Smooth muscle cell (in vitro differentiated cells): Measurements from ENCODE around the gene CELF2. TPM values are rescaled to one million over a fixed set of nuclear protein-coding genes. Genes with fewer than 3 reads are reported as not detected.

Experiments
- DNase-seq: peaks from one replicate; lab custom pipeline; 2025; ENCODE audit not compliant: unreplicated experiment; lab: John Stamatoyannopoulos, UW
- H2AFZ ChIP-seq: fragments of 200-600 bp; sonication (generic); 2 replicates; pipeline ENCODE4 v1.6.0; 2016; ENCODE audit warnings: antibody characterized with exemption, low read depth, mild to moderate bottlenecking
- H3F3A ChIP-seq: fragments of 200-600 bp; sonication (generic); 2 replicates; pipeline ENCODE4 v1.6.0; 2017; ENCODE audit warnings: antibody characterized with exemption, low read depth
- H3K27ac ChIP-seq: fragments of 200-600 bp; sonication (generic); 2 replicates; pipeline ENCODE4 v1.5.1; 2016; ENCODE audit warnings: low read depth, mild to moderate bottlenecking
- H3K27me3 ChIP-seq: fragments of 200-600 bp; sonication (generic); 2 replicates; pipeline ENCODE4 v1.6.1; 2016; ENCODE audit warnings: low read depth, mild to moderate bottlenecking
- H3K36me3 ChIP-seq: fragments of 200-600 bp; sonication (generic); 2 replicates; pipeline ENCODE4 v1.5.1; 2016; ENCODE audit warnings: low read depth
- H3K4me1 ChIP-seq: fragments of 200-600 bp; sonication (generic); 2 replicates; pipeline ENCODE4 v1.5.1; 2016; ENCODE audit warnings: low read depth
- H3K4me2 ChIP-seq: fragments of 200-600 bp; sonication (generic); 2 replicates; pipeline ENCODE4 v1.6.0; 2016; ENCODE audit warnings: mild to moderate bottlenecking
- H3K4me3 ChIP-seq: fragments of 200-600 bp; sonication (generic); 2 replicates; pipeline ENCODE4 v1.5.1; 2016; ENCODE audit warnings: mild to moderate bottlenecking
- H3K79me2 ChIP-seq: fragments of 200-600 bp; sonication (generic); 2 replicates; pipeline ENCODE4 v1.6.0; 2016; ENCODE audit warnings: low read depth, mild to moderate bottlenecking
- H3K9ac ChIP-seq: fragments of 200-600 bp; sonication (generic); 2 replicates; pipeline ENCODE4 v1.6.0; 2016; ENCODE audit warnings: low read depth
- H3K9me3 ChIP-seq: fragments of 200-600 bp; sonication (generic); replicated peaks from 2 replicates; pipeline ENCODE4 v1.5.1; 2016; ENCODE audit warnings: low read depth
- H4K20me1 ChIP-seq: fragments of 200-600 bp; sonication (generic); 2 replicates; pipeline ENCODE4 v1.6.0; 2016; ENCODE audit warnings: low read depth
- WGBS: methylation state at CpG from one replicate; pipeline ENCODE4 v1.1.7; 2016; ENCODE audit warnings: low lambda C conversion rate; 5-methylcytosine and 5-hydroxymethylcytosine counted together
- polyA plus RNA-seq: library from polyadenylated mRNA; unstranded; fragments of >200 nt; fragmentation: Nextera tagmentation; extraction: Ambion mirVana; gene quantifications from 2 replicates; pipeline ENCODE4 v1.2.1, GENCODE V29; 2016
- total RNA-seq: library from RNA; depleted of rRNA; stranded (reverse); fragments of >200 nt; gene quantifications from 2 replicates; pipeline ENCODE4 v1.2.3, GENCODE V29; 2014
- TF ChIP-seq, protein P1 (sequence below): fragments of 200-600 bp; sonication (generic); IDR thresholded peaks from 2 replicates; pipeline ENCODE4 v1.5.1; 2017; ENCODE audit warnings: borderline replicate concordance, mild to moderate bottlenecking, antibody characterized with exemption; ENCODE audit not compliant: insufficient read depth, poor library complexity, severe bottlenecking

CELF2 gene
- total and polyA plus RNA-seq, 2 experiments from 2014 or later, result 3.0 to 4.7 TPM

DNA sequence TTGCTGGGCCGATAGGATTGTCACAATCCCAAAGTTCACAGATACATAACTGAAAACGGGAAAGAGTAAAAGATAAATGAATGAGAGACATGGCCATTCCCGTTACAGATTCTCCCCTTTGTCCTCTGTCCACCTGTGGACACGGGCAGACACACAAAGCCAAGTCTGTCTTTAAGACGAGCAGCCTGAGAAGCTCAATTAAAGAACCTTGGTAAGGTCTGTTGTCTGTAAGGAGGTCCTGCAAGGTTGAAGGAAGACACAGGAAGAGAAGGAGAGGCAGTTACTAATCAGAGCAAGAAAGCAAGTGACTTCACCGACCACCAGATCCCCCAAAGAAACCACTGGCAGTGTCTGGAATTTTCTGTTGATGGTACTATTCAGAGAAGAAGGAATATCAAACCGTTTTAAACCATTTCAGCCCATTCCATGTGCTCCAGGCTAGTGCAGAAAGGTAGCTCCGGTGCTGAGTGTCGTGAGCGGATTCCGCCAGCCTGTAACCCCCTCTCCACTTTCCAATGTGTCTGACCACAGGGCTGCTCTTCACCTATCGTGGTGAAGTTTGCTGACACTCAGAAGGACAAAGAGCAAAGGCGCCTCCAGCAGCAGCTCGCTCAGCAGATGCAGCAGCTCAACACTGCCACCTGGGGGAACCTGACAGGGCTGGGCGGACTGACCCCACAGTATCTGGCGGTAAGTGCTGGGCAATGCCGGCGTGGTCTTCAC is 252.6 kb downstream of the CELF2 start:
- Histone ChIP-seq H3K4me1 (peaks cover 5% of the 10 kb centered on the region), H3K36me3 (no peaks in the 10 kb centered on the region), H3K9me3 (no peaks in the 10 kb centered on the region), H3F3A (no peaks in the 10 kb centered on the region), H3K9ac (no peak overlapping the region), H3K27ac (no peak overlapping the region), H3K27me3 (peaks cover 4% of the 10 kb centered on the region), H4K20me1 (no peaks in the 10 kb centered on the region), H3K79me2 (no peaks in the 10 kb centered on the region), H3K4me3 (peak overlapping the region; percentile 28), H2AFZ (peak overlapping the region; percentile 68), H3K4me2 (peak overlapping the region; percentile 81)
- TF ChIP-seq, protein P1, sequence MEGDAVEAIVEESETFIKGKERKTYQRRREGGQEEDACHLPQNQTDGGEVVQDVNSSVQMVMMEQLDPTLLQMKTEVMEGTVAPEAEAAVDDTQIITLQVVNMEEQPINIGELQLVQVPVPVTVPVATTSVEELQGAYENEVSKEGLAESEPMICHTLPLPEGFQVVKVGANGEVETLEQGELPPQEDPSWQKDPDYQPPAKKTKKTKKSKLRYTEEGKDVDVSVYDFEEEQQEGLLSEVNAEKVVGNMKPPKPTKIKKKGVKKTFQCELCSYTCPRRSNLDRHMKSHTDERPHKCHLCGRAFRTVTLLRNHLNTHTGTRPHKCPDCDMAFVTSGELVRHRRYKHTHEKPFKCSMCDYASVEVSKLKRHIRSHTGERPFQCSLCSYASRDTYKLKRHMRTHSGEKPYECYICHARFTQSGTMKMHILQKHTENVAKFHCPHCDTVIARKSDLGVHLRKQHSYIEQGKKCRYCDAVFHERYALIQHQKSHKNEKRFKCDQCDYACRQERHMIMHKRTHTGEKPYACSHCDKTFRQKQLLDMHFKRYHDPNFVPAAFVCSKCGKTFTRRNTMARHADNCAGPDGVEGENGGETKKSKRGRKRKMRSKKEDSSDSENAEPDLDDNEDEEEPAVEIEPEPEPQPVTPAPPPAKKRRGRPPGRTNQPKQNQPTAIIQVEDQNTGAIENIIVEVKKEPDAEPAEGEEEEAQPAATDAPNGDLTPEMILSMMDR, result peak; percentile 94
- DNase-seq, result peak; percentile 34
- WGBS, result 32% methylated on average over 18 of the region's 18 CpGs

DNA sequence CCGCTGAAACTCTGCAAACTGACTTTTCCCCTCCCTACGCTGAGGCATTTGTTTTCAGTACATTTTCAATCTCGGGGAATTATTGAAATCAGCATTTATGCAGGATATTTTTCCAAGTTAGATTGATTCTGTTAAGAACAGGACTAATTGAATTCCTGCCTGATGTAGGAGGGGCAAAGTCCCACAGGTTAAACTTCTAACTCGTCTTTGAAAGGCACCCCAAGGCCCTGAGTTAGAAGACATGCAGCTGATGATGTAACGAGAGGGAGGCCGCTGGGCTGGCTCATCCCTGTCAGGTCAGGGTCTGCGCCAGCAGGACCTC is 253.1 kb downstream of the CELF2 start:
- no peak for DNase-seq
- Histone ChIP-seq H3K9me3 (no peaks in the 10 kb centered on the region), H3K4me1 (peaks cover 5% of the 10 kb centered on the region), H3F3A (no peaks in the 10 kb centered on the region), H4K20me1 (no peaks in the 10 kb centered on the region), H3K4me2 (peak overlapping the region; percentile 81), H3K9ac (no peak overlapping the region), H3K4me3 (no peak overlapping the region), H3K36me3 (no peaks in the 10 kb centered on the region), H3K27me3 (no peaks in the 10 kb centered on the region), H2AFZ (peak overlapping the region; percentile 68), H3K27ac (no peak overlapping the region), H3K79me2 (no peaks in the 10 kb centered on the region)
- WGBS, result 34% methylated on average over 7 of the region's 7 CpGs
- TF ChIP-seq, protein P1, result no peak

DNA sequence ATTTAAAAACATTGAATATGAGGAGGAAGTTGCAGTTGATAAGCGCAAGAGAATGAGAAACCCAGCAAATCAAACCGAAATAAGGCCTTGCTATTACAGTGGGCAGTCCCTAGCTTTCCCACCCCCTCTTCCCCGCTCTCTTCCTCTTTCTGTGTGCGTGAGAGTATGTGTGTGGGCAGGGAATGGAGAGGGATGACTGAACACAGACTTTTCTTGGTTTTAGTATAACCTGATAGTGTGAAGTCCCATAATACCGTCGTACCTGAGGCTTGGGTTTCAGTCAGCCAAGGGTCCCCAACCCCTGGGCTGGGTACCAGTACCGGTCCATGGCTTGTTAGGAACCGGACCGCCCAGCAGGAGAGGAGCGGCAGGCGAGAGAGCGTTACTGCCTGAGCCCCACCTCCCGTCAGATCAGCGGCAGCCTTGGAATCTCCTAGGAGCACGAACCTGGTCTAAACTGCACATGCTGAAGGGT is 255.3 kb downstream of the CELF2 start:
- no peaks in the 10 kb centered on the region for H3F3A ChIP-seq
- no peaks in the 10 kb centered on the region for H3K79me2 ChIP-seq
- no peak overlapping the region for H3K27ac ChIP-seq
- peaks cover 5% of the 10 kb centered on the region for H3K4me1 ChIP-seq
- TF ChIP-seq, protein P1, result no peak
- no peaks in the 10 kb centered on the region for H3K36me3 ChIP-seq
- peaks cover 9% of the 10 kb centered on the region for H3K27me3 ChIP-seq
- 93% methylated on average over 15 of the region's 15 CpGs for WGBS
- no peak for DNase-seq
- no peaks in the 10 kb centered on the region for H4K20me1 ChIP-seq
- H2AFZ ChIP-seq, result no peak overlapping the region
- H3K9ac ChIP-seq, result no peak overlapping the region
- H3K4me2 ChIP-seq, result no peak overlapping the region
- no peak overlapping the region for H3K4me3 ChIP-seq
- H3K9me3 ChIP-seq, result no peaks in the 10 kb centered on the region

DNA sequence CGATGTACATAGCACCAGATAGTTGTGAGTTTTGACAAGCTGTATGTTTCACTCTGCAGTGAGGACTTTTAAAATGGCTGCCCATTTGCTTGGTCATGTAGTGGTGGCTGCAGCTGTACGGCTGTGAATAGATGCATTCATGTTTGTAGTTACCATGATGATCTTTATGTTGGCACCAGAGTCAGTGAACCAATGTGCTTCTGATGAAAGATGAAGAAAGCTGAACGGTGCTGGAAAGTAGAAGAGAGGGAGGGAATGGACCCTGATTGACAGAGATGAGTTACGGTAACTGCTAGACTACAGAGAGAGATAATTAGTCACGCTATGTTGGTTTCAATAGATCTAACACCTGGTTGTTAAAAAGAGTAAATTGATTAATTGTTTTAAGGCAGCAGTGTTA is 256.8 kb downstream of the CELF2 start:
- H3K4me3 ChIP-seq, result no peak overlapping the region
- 94% methylated on average over 5 of the region's 5 CpGs for WGBS

More for the DNA sequence above, 256.8 kb downstream of the CELF2 start:
- Histone ChIP-seq H3F3A (no peaks in the 10 kb centered on the region), H3K27ac (no peak overlapping the region), H3K9me3 (no peaks in the 10 kb centered on the region), H3K27me3 (peaks cover 21% of the 10 kb centered on the region), H3K4me1 (peaks cover 5% of the 10 kb centered on the region), H3K4me2 (no peak overlapping the region), H3K36me3 (no peaks in the 10 kb centered on the region), H3K9ac (no peak overlapping the region), H4K20me1 (no peaks in the 10 kb centered on the region), H3K79me2 (no peaks in the 10 kb centered on the region), H2AFZ (no peak overlapping the region)
- DNase-seq, result no peak
- TF ChIP-seq, protein P1, result no peak
